ENCODE measurements around the gene SGTA. TPM values are rescaled to one million over a fixed set of nuclear protein-coding genes. Genes with fewer than 3 reads are reported as not detected.
A peak's percentile ranks its signal among the peaks of the same experiment; 100 is the strongest.
"Not testable (repeated sequence)": the region's sequence is repeated elsewhere in the genome, so short reads cannot be mapped to it uniquely, and the experiment has no call there.

Gene SGTA
- total RNA-seq, result 10 to 100 TPM; 29.5 to 85.5 (median 68.5) TPM

GRCh38 chr19:2782936-2783780 is at the start of gene SGTA:
Gene SGTA, minus strand, starts transcription at chr19:2783273. Its CDS starts 14,205 bp downstream, at chr19:2769068.
- H3K27ac ChIP-seq, result peak within 1 kb of the TSS; percentile 80 to 95
- peaks cover 25% of the 10 kb centered on the region in 2 donors for H3K4me1 ChIP-seq (replicated peaks in 1 of 2)
- H3K4me3 ChIP-seq, result peak within 1 kb of the TSS; percentile 86 to 98 (median 94)
- WGBS, 10 experiments, result 0 to 6% (median 2%) methylated on average over 1 to 26 of the region's 68 CpGs; no CpG with 5 or more reads in 5 of the 10 experiments
- ATAC-seq (replicated peaks in 6 of 8), result peak; percentile 77 to 84 (median 80)
- in situ Hi-C loops (cut with MboI; ENCODE audit: low pct_unique_long_range_greater_than_20kb in 2 of 9, low sequenced_read_pairs in 9 of 9, unreplicated experiment in 9 of 9), result no loop called here

GRCh38 chr19:2827840-2828489 is 44.9 kb upstream of the SGTA start:
- in situ Hi-C loops (cut with MboI; ENCODE audit: low pct_unique_long_range_greater_than_20kb in 2 of 9, low sequenced_read_pairs in 9 of 9, unreplicated experiment in 9 of 9), result loop anchor here in 1 of 9 experiments (25.0 kb wide), 1 partner anchor 109 kb away; the partner anchor contains the start of gene ZNF77
- no peak overlapping the region for H3K4me3 ChIP-seq
- 60 to 100% (median 95%) methylated on average over 1 to 12 of the region's 13 CpGs for WGBS, 10 experiments
- ATAC-seq (replicated peaks in 6 of 8), result no peak
- H3K4me1 ChIP-seq (replicated peaks in 1 of 2), result no peaks in the 10 kb centered on the region
- no peak overlapping the region for H3K27ac ChIP-seq

- ATAC-seq (replicated peaks in 6 of 8), result no peak
- Histone ChIP-seq H3K4me1 (replicated peaks in 1 of 2) (no peaks in the 10 kb centered on the region), H3K4me3 (no peak overlapping the region), H3K27ac (no peak overlapping the region)
- WGBS, 10 experiments, result 57 to 100% (median 78%) methylated on average over 1 to 2 of the region's 2 CpGs; no CpG with 5 or more reads in 4 of the 10 experiments
- in situ Hi-C loops (cut with MboI; ENCODE audit: low pct_unique_long_range_greater_than_20kb in 2 of 9, low sequenced_read_pairs in 9 of 9, unreplicated experiment in 9 of 9), result loop anchor here in 1 of 9 experiments (25.0 kb wide), 1 partner anchor 110 kb away; the partner anchor contains the start of gene ZNF77
Observed at GRCh38 chr19:2827022-2827421, 43.9 kb upstream of the SGTA start.

GRCh38 chr19:2824129-2824528 is 41.1 kb upstream of the SGTA start:
- no peak overlapping the region for H3K27ac ChIP-seq
- H3K4me3 ChIP-seq, result no peak overlapping the region
- in situ Hi-C loops (cut with MboI; ENCODE audit: low pct_unique_long_range_greater_than_20kb in 2 of 9, low sequenced_read_pairs in 9 of 9, unreplicated experiment in 9 of 9), result no loop called here
- ATAC-seq (replicated peaks in 6 of 8), result no peak
- WGBS, 10 experiments, result 25 to 100% (median 72%) methylated on average over 1 to 4 of the region's 8 CpGs; no CpG with 5 or more reads in 6 of the 10 experiments
- H3K4me1 ChIP-seq (replicated peaks in 1 of 2), result no peaks in the 10 kb centered on the region

GRCh38 chr19:2823646-2824045 is 40.6 kb upstream of the SGTA start:
- H3K27ac ChIP-seq, result no peak overlapping the region
- no peak for ATAC-seq (replicated peaks in 6 of 8)
- H3K4me3 ChIP-seq, result no peak overlapping the region
- 72 to 100% (median 100%) methylated on average over 1 to 5 of the region's 9 CpGs; no CpG with 5 or more reads in 5 of the 10 experiments for WGBS, 10 experiments
- in situ Hi-C loops (cut with MboI; ENCODE audit: low pct_unique_long_range_greater_than_20kb in 2 of 9, low sequenced_read_pairs in 9 of 9, unreplicated experiment in 9 of 9), result no loop called here
- H3K4me1 ChIP-seq (replicated peaks in 1 of 2), result no peaks in the 10 kb centered on the region

GRCh38 chr19:2822846-2823245 is 39.8 kb upstream of the SGTA start:
- in situ Hi-C loops (cut with MboI; ENCODE audit: low pct_unique_long_range_greater_than_20kb in 2 of 9, low sequenced_read_pairs in 9 of 9, unreplicated experiment in 9 of 9), result no loop called here
- 80 to 100% (median 92%) methylated on average over 1 to 4 of the region's 5 CpGs; no CpG with 5 or more reads in 5 of the 10 experiments for WGBS, 10 experiments
- no peak overlapping the region for H3K4me3 ChIP-seq
- no peaks in the 10 kb centered on the region for H3K4me1 ChIP-seq (replicated peaks in 1 of 2)
- no peak for ATAC-seq (replicated peaks in 6 of 8)
- no peak overlapping the region for H3K27ac ChIP-seq

- peak in 3 of 8 experiments; percentile 12 to 50 (median 20) for ATAC-seq (replicated peaks in 6 of 8)
- Histone ChIP-seq H3K27ac (peak overlapping the region; percentile 27 to 78), H3K4me1 (replicated peaks in 1 of 2) (no peaks in the 10 kb centered on the region), H3K4me3 (peak overlapping the region; percentile 64 to 87 (median 77))
- 0 to 20% (median 11%) methylated on average over 1 to 12 of the region's 36 CpGs; no CpG with 5 or more reads in 7 of the 10 experiments for WGBS, 10 experiments
- in situ Hi-C loops (cut with MboI; ENCODE audit: low pct_unique_long_range_greater_than_20kb in 2 of 9, low sequenced_read_pairs in 9 of 9, unreplicated experiment in 9 of 9), result no loop called here
Observed at GRCh38 chr19:2820112-2820702, 37.1 kb upstream of the SGTA start.

- Histone ChIP-seq H3K4me1 (replicated peaks in 1 of 2) (no peaks in the 10 kb centered on the region), H3K4me3 (peak within 1 kb of the TSS; percentile 64 to 87 (median 77)), H3K27ac (peak within 1 kb of the TSS; percentile 27 to 78)
- 0 to 11% (median 0%) methylated on average over 1 to 17 of the region's 64 CpGs; no CpG with 5 or more reads in 3 of the 10 experiments for WGBS, 10 experiments
- peak; percentile 87 to 96 (median 93) for ATAC-seq (replicated peaks in 6 of 8)
- in situ Hi-C loops (cut with MboI; ENCODE audit: low pct_unique_long_range_greater_than_20kb in 2 of 9, low sequenced_read_pairs in 9 of 9, unreplicated experiment in 9 of 9), result no loop called here
Observed at GRCh38 chr19:2819540-2820111, 36.6 kb upstream of the SGTA start, which contains the start of gene ZNF554. Gene ZNF554, plus strand, starts transcription at chr19:2819868. Its CDS starts 204 bp downstream, at chr19:2820072.

GRCh38 chr19:2817237-2817829 is 34.3 kb upstream of the SGTA start:
- 53 to 100% (median 91%) methylated on average over 3 to 13 of the region's 22 CpGs; no CpG with 5 or more reads in 2 of the 10 experiments for WGBS, 10 experiments
- in situ Hi-C loops (cut with MboI; ENCODE audit: low pct_unique_long_range_greater_than_20kb in 2 of 9, low sequenced_read_pairs in 9 of 9, unreplicated experiment in 9 of 9); H3K4me1 ChIP-seq (replicated peaks in 1 of 2); ATAC-seq (replicated peaks in 6 of 8); H3K4me3 ChIP-seq; H3K27ac ChIP-seq: not testable (repeated sequence)

- ATAC-seq (replicated peaks in 6 of 8), result no peak
- WGBS, 10 experiments, result 85 to 100% (median 90%) methylated on average over 1 to 7 of the region's 16 CpGs; no CpG with 5 or more reads in 5 of the 10 experiments
- Histone ChIP-seq H3K4me3 (no peak overlapping the region), H3K27ac (no peak overlapping the region), H3K4me1 (replicated peaks in 1 of 2) (no peaks in the 10 kb centered on the region)
- in situ Hi-C loops (cut with MboI; ENCODE audit: low pct_unique_long_range_greater_than_20kb in 2 of 9, low sequenced_read_pairs in 9 of 9, unreplicated experiment in 9 of 9), result no loop called here
Observed at GRCh38 chr19:2816641-2817040, 33.6 kb upstream of the SGTA start.

- Histone ChIP-seq H3K27ac (no peak overlapping the region), H3K4me3 (no peak overlapping the region), H3K4me1 (replicated peaks in 1 of 2) (no peaks in the 10 kb centered on the region)
- in situ Hi-C loops (cut with MboI; ENCODE audit: low pct_unique_long_range_greater_than_20kb in 2 of 9, low sequenced_read_pairs in 9 of 9, unreplicated experiment in 9 of 9), result no loop called here
- ATAC-seq (replicated peaks in 6 of 8), result no peak
- 67 to 100% (median 94%) methylated on average over 1 to 4 of the region's 15 CpGs; no CpG with 5 or more reads in 4 of the 10 experiments for WGBS, 10 experiments
Observed at GRCh38 chr19:2815923-2816322, 32.9 kb upstream of the SGTA start.

GRCh38 chr19:2815191-2815614 is 32.1 kb upstream of the SGTA start:
- in situ Hi-C loops (cut with MboI; ENCODE audit: low pct_unique_long_range_greater_than_20kb in 2 of 9, low sequenced_read_pairs in 9 of 9, unreplicated experiment in 9 of 9), result no loop called here
- H3K4me3 ChIP-seq, result no peak overlapping the region
- 94 to 100% methylated on average over 1 to 3 of the region's 13 CpGs; no CpG with 5 or more reads in 8 of the 10 experiments for WGBS, 10 experiments
- no peak for ATAC-seq (replicated peaks in 6 of 8)
- no peaks in the 10 kb centered on the region for H3K4me1 ChIP-seq (replicated peaks in 1 of 2)
- H3K27ac ChIP-seq, result no peak overlapping the region

Data from motor neuron (in vitro differentiated cells).